ENCODE measurements around the gene PTPRN2. TPM values are rescaled to one million over a fixed set of nuclear protein-coding genes. Genes with fewer than 3 reads are reported as not detected.

Gene PTPRN2
- total RNA-seq, 1 experiment from 2014 or later = 1.1 TPM

DNA sequence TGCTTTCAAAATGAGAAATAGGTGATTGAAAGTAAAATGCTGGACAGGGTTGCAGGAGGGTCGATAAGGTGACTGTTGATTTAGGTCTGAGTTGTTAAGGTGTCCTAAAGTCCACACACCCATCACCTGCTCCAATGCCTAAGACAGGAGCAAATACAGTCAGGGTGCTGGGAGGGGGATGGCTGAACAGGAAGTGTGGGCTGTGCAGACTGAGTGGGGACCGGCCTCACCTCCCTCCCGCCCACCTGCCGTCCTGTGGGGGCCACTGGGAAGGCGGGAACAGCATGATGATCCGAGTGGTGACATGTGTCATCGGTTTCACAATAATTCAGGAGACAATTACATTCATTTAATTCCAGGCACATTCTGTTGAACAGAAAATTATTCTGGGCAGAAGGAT lies 990.1 kb downstream of the PTPRN2 start:
- Histone ChIP-seq H3K27me3 (ENCODE audit: control insufficient read depth, insufficient read depth, low read length) (no peaks in the 10 kb centered on the region), H3K36me3 (ENCODE audit: control insufficient read depth, insufficient read depth, low read length) (no peaks in the 10 kb centered on the region), H3K4me3 (ENCODE audit: low read depth in 2 of 2, low read length in 2 of 2) (no peak overlapping the region), H3K4me1 (ENCODE audit: control insufficient read depth, insufficient read depth, low read length) (no peaks in the 10 kb centered on the region), H3K9me3 (ENCODE audit: control insufficient read depth, insufficient read depth, low read depth, low read length) (no peaks in the 10 kb centered on the region), H3K27ac (ENCODE audit: low read length) (no peak overlapping the region)
- in situ Hi-C loops (cut with HindIII; ENCODE audit: low pct_unique_long_range_greater_than_20kb, low sequenced_read_pairs) (no loop called here), intact Hi-C loops (cut with micrococcal nuclease; ENCODE audit: unreplicated experiment) (no loop called here)
- ATAC-seq (no peak), DNase-seq (ENCODE audit: low read depth, low spot score) (no peak)
- ChIA-PET POLR2A (no interaction called here), CTCF (no interaction called here)
- TF ChIP-seq POLR2AphosphoS5 (IDR thresholded peaks at IDR 0.05; ENCODE audit: low read depth, low read length) (no peak), TCF7L2 (IDR thresholded peaks at IDR 0.05; ENCODE audit: low read depth, low read length) (no peak), SIN3A (IDR thresholded peaks at IDR 0.05; ENCODE audit: borderline replicate concordance, insufficient read depth, low read depth, low read length) (no peak)
- TF ChIP-seq, protein P1, sequence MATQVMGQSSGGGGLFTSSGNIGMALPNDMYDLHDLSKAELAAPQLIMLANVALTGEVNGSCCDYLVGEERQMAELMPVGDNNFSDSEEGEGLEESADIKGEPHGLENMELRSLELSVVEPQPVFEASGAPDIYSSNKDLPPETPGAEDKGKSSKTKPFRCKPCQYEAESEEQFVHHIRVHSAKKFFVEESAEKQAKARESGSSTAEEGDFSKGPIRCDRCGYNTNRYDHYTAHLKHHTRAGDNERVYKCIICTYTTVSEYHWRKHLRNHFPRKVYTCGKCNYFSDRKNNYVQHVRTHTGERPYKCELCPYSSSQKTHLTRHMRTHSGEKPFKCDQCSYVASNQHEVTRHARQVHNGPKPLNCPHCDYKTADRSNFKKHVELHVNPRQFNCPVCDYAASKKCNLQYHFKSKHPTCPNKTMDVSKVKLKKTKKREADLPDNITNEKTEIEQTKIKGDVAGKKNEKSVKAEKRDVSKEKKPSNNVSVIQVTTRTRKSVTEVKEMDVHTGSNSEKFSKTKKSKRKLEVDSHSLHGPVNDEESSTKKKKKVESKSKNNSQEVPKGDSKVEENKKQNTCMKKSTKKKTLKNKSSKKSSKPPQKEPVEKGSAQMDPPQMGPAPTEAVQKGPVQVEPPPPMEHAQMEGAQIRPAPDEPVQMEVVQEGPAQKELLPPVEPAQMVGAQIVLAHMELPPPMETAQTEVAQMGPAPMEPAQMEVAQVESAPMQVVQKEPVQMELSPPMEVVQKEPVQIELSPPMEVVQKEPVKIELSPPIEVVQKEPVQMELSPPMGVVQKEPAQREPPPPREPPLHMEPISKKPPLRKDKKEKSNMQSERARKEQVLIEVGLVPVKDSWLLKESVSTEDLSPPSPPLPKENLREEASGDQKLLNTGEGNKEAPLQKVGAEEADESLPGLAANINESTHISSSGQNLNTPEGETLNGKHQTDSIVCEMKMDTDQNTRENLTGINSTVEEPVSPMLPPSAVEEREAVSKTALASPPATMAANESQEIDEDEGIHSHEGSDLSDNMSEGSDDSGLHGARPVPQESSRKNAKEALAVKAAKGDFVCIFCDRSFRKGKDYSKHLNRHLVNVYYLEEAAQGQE (IDR thresholded peaks at IDR 0.05; ENCODE audit: insufficient read depth in 1 of 2, low read depth in 2 of 2, low read length in 1 of 2) = no peak
- TF ChIP-seq, protein P2, sequence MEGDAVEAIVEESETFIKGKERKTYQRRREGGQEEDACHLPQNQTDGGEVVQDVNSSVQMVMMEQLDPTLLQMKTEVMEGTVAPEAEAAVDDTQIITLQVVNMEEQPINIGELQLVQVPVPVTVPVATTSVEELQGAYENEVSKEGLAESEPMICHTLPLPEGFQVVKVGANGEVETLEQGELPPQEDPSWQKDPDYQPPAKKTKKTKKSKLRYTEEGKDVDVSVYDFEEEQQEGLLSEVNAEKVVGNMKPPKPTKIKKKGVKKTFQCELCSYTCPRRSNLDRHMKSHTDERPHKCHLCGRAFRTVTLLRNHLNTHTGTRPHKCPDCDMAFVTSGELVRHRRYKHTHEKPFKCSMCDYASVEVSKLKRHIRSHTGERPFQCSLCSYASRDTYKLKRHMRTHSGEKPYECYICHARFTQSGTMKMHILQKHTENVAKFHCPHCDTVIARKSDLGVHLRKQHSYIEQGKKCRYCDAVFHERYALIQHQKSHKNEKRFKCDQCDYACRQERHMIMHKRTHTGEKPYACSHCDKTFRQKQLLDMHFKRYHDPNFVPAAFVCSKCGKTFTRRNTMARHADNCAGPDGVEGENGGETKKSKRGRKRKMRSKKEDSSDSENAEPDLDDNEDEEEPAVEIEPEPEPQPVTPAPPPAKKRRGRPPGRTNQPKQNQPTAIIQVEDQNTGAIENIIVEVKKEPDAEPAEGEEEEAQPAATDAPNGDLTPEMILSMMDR (IDR thresholded peaks at IDR 0.05) = no peak
- no TSS peak for BruUV-seq (replicated peaks)

DNA sequence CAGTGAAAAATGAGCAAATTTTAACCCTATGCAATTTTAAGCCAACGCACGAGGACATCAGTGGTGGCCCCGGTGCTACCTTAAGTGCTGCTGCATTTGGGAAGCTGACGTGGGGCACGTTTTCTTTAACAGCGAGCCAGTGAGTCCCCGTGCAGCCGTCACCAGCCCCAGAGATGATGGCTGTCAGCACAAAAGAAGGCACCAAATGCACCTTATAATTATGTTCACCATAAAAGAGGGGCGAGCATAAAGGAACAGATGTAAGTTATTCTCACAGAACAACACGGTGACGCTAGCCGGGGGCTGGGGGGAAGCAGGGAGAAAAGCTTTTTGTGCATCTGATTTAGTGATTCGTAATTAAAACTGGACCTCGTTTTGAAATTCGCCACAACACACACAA lies 990.7 kb downstream of the PTPRN2 start:
- Histone ChIP-seq H3K4me1 (ENCODE audit: control insufficient read depth, insufficient read depth, low read length) (no peaks in the 10 kb centered on the region), H3K27ac (ENCODE audit: low read length) (no peak overlapping the region), H3K9me3 (ENCODE audit: control insufficient read depth, insufficient read depth, low read depth, low read length) (no peaks in the 10 kb centered on the region), H3K27me3 (ENCODE audit: control insufficient read depth, insufficient read depth, low read length) (no peaks in the 10 kb centered on the region), H3K36me3 (ENCODE audit: control insufficient read depth, insufficient read depth, low read length) (no peaks in the 10 kb centered on the region), H3K4me3 (ENCODE audit: low read depth in 2 of 2, low read length in 2 of 2) (no peak overlapping the region)
- in situ Hi-C loops (cut with HindIII; ENCODE audit: low pct_unique_long_range_greater_than_20kb, low sequenced_read_pairs) = no loop called here
- no peak for DNase-seq (ENCODE audit: low read depth, low spot score)
- CTCF ChIA-PET = no interaction called here
- POLR2A ChIA-PET = no interaction called here
- TF ChIP-seq POLR2AphosphoS5 (IDR thresholded peaks at IDR 0.05; ENCODE audit: low read depth, low read length) (no peak), TCF7L2 (IDR thresholded peaks at IDR 0.05; ENCODE audit: low read depth, low read length) (no peak), SIN3A (IDR thresholded peaks at IDR 0.05; ENCODE audit: borderline replicate concordance, insufficient read depth, low read depth, low read length) (no peak)
- TF ChIP-seq, protein P1 (IDR thresholded peaks at IDR 0.05; ENCODE audit: insufficient read depth in 1 of 2, low read depth in 2 of 2, low read length in 1 of 2) = no peak
- TF ChIP-seq, protein P2 (IDR thresholded peaks at IDR 0.05) = no peak
- no peak for ATAC-seq
- no TSS peak for BruUV-seq (replicated peaks)
- intact Hi-C loops (cut with micrococcal nuclease; ENCODE audit: unreplicated experiment) = no loop called here
